ENCODE data around the gene TMUB2. TPM values are rescaled to one million over a fixed set of nuclear protein-coding genes. Genes with fewer than 3 reads are reported as not detected.
A peak's percentile ranks its signal among the peaks of the same experiment; 100 is the strongest.

Gene TMUB2
- total RNA-seq, 1 donor from 2014 or later, result 35.7 TPM

- no peak for TF ChIP-seq CTCF (IDR thresholded peaks at IDR 0.05; ENCODE audit: unreplicated experiment)
- H3K4me3 Mint-ChIP-seq, result peak overlapping the region; percentile 39
- H3K4me1 Mint-ChIP-seq, result peaks cover 11% of the 10 kb centered on the region
- no peaks in the 10 kb centered on the region for H3K9me3 Mint-ChIP-seq
- no peaks in the 10 kb centered on the region for H3K27me3 Mint-ChIP-seq (ENCODE audit: low read depth)
- DNase-seq (ENCODE audit: low spot score in 2 of 2, unreplicated experiment in 2 of 2), result no peak
- H3K27ac Mint-ChIP-seq, result no peak overlapping the region
- peaks cover 17% of the 10 kb centered on the region for H3K36me3 Mint-ChIP-seq
These were observed 29.9 kb downstream of the TMUB2 start for GRCh38 chr17:44216694-44217093.

- peak in 1 of 2 experiments; percentile 45 for DNase-seq (ENCODE audit: low spot score in 2 of 2, unreplicated experiment in 2 of 2)
- Mint-ChIP-seq H3K36me3 (peaks cover 16% of the 10 kb centered on the region), H3K9me3 (no peaks in the 10 kb centered on the region), H3K27me3 (ENCODE audit: low read depth) (no peaks in the 10 kb centered on the region), H3K27ac (peak overlapping the region; percentile 79), H3K4me1 (peaks cover 20% of the 10 kb centered on the region), H3K4me3 (peak overlapping the region; percentile 68)
- no peak for TF ChIP-seq CTCF (IDR thresholded peaks at IDR 0.05; ENCODE audit: unreplicated experiment)
These were observed 31.1 kb downstream of the TMUB2 start for GRCh38 chr17:44217738-44218343.

GRCh38 chr17:44218344-44219107, 31.8 kb downstream of the TMUB2 start:
- peaks cover 25% of the 10 kb centered on the region for H3K4me1 Mint-ChIP-seq
- DNase-seq (ENCODE audit: low spot score in 2 of 2, unreplicated experiment in 2 of 2), result peak; percentile 81 to 85
- H3K4me3 Mint-ChIP-seq, result peak overlapping the region; percentile 68
- H3K27ac Mint-ChIP-seq, result peak overlapping the region; percentile 79
- peak; percentile 46 for TF ChIP-seq CTCF (IDR thresholded peaks at IDR 0.05; ENCODE audit: unreplicated experiment)
- H3K36me3 Mint-ChIP-seq, result peaks cover 15% of the 10 kb centered on the region
- H3K27me3 Mint-ChIP-seq (ENCODE audit: low read depth), result no peaks in the 10 kb centered on the region
- no peaks in the 10 kb centered on the region for H3K9me3 Mint-ChIP-seq

- H3K27me3 Mint-ChIP-seq (ENCODE audit: low read depth), result no peaks in the 10 kb centered on the region
- peaks cover 12% of the 10 kb centered on the region for H3K36me3 Mint-ChIP-seq
- peak; percentile 58 to 78 for DNase-seq (ENCODE audit: low spot score in 2 of 2, unreplicated experiment in 2 of 2)
- peak; percentile 63 for TF ChIP-seq CTCF (IDR thresholded peaks at IDR 0.05; ENCODE audit: unreplicated experiment)
- peaks cover 28% of the 10 kb centered on the region for H3K4me1 Mint-ChIP-seq
- H3K4me3 Mint-ChIP-seq, result no peak overlapping the region
- no peaks in the 10 kb centered on the region for H3K9me3 Mint-ChIP-seq
- H3K27ac Mint-ChIP-seq, result no peak overlapping the region
These were observed 32.4 kb downstream of the TMUB2 start for GRCh38 chr17:44219108-44219615.

- Mint-ChIP-seq H3K36me3 (peaks cover 11% of the 10 kb centered on the region), H3K27me3 (ENCODE audit: low read depth) (no peaks in the 10 kb centered on the region), H3K9me3 (no peaks in the 10 kb centered on the region), H3K4me3 (peak within 1 kb of the TSS; percentile 94), H3K4me1 (peaks cover 28% of the 10 kb centered on the region), H3K27ac (peak within 1 kb of the TSS; percentile 98)
- DNase-seq (ENCODE audit: low spot score in 2 of 2, unreplicated experiment in 2 of 2), result peak; percentile 74 to 75
- no peak for TF ChIP-seq CTCF (IDR thresholded peaks at IDR 0.05; ENCODE audit: unreplicated experiment)
These were observed 32.9 kb downstream of the TMUB2 start, which contains the start of gene UBTF for GRCh38 chr17:44219616-44220212. Gene UBTF, minus strand, starts transcription at chr17:44219675. Its CDS starts 1,446 bp downstream, at chr17:44218229.
